Activated T-helper 1 cell treated with anti-CD3 and anti-CD28 coated beads, Interleukin-2, amount 50 U/mL, for 16 hours (primary cell): Measurements from ENCODE around the gene EFCAB11.

Source experiments
- DNase-seq, 2 donors: peaks; one replicate each; pipeline ENCODE4 v3.0.0-alpha.2; 2020; ENCODE audit warnings: low read depth in 1 of 2, low spot score in 1 of 2

EFCAB11 gene

GRCh38 chr14:89957791-89958190 lies 3.3 kb upstream of the EFCAB11 start:
- no peak for DNase-seq

- no peak for DNase-seq
Measured at GRCh38 chr14:89957376-89957775, 2.8 kb upstream of the EFCAB11 start.

GRCh38 chr14:89956661-89957009 lies 2.1 kb upstream of the EFCAB11 start:
- DNase-seq, result no peak

- DNase-seq, result peak; percentile 94 to 98
Measured at GRCh38 chr14:89955745-89956660, 1.5 kb upstream of the EFCAB11 start, which contains the start of gene TDP1. Gene TDP1 (plus strand): TSS chr14:89955927. CDS start chr14:89963115, 7,188 bp downstream.

- no peak for DNase-seq
Measured at GRCh38 chr14:89955022-89955744, 653 bp upstream of the EFCAB11 start.

- no peak for DNase-seq
Measured at GRCh38 chr14:89953602-89954001, 928 bp downstream of the EFCAB11 start.

GRCh38 chr14:89952576-89952975 lies 2.0 kb downstream of the EFCAB11 start:
- no peak for DNase-seq

GRCh38 chr14:89947344-89947743 lies 7.2 kb downstream of the EFCAB11 start:
- DNase-seq, result no peak

- DNase-seq, result no peak
Measured at GRCh38 chr14:89941830-89942377, 12.6 kb downstream of the EFCAB11 start.

- DNase-seq, result no peak
Measured at GRCh38 chr14:89936654-89937185, 17.8 kb downstream of the EFCAB11 start.

- no peak for DNase-seq
Measured at GRCh38 chr14:89933002-89933401, 21.5 kb downstream of the EFCAB11 start.

GRCh38 chr14:89927186-89927865 lies 27.2 kb downstream of the EFCAB11 start:
- no peak for DNase-seq

- DNase-seq, result no peak
Measured at GRCh38 chr14:89926694-89927093, 27.8 kb downstream of the EFCAB11 start.

- no peak for DNase-seq
Measured at GRCh38 chr14:89924268-89924667, 30.3 kb downstream of the EFCAB11 start.

GRCh38 chr14:89922031-89922907 lies 32.3 kb downstream of the EFCAB11 start:
- no peak for DNase-seq

- no peak for DNase-seq
Measured at GRCh38 chr14:89921346-89921745, 33.2 kb downstream of the EFCAB11 start.

GRCh38 chr14:89920056-89920455 lies 34.5 kb downstream of the EFCAB11 start:
- DNase-seq, result no peak

GRCh38 chr14:89918721-89919120 lies 35.8 kb downstream of the EFCAB11 start:
- DNase-seq, result no peak

GRCh38 chr14:89915114-89915878 lies 39.2 kb downstream of the EFCAB11 start:
- peak; percentile 17 to 41 for DNase-seq
